NCI-H748 treated with DMSO at 0.1 percent for 48 hours (cell line): ENCODE results near the gene NACC1.
A peak's percentile ranks its signal among the peaks of the same experiment; 100 is the strongest.
"Not testable (repeated sequence)": the region's sequence is repeated elsewhere in the genome, so short reads cannot be mapped to it uniquely, and the experiment has no call there.

Experiments used
- DNase-seq: peaks from one replicate; lab custom pipeline; 2025; lab: John Stamatoyannopoulos, UW

Gene NACC1

GRCh38 chr19:13164343-13165161 is 46.5 kb downstream of the NACC1 start:
- DNase-seq: peak; percentile 29

DNA sequence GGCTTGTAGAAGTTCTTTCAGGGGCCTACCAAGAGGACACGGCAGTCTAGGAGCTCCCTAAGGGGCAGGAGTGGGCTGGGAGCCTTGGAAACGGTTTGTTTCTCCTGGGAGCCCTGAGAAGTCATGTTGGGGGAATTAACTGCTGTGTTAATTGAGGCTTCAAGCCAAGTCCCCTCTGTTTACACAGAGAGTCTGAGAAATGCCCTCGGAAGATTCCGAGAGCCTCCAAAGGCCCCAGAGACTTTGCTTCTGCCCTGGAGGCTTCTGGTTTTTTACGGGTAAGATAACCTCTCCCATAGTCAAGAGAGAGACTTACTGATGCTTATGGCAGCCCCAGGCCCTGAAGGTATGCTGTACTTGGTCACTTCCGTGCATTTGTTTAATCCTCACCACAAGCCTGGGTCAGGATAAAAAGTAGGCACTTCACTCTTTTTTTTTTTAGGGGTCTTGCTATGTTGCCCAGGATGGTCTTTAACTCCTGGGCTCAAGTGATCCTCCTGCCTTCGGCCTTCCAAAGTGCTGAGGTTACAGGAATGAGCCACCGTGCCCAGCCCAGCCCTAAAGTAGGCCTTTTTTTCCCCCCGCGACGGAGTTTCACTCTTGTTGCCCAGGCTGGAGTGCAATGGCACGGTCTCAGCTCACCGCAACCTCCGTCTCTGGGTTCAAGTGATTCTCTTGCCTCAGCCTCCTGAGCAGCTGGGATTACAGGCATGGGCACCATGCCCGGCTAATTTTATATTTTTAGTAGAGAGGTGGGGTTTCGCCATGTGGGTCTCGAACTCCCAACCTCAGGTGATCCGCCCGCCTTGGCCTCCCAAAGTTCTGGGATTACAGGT is 47.3 kb downstream of the NACC1 start:
- DNase-seq: no peak

GRCh38 chr19:13166151-13166550 is 48.1 kb downstream of the NACC1 start:
- not testable (repeated sequence) for DNase-seq

- DNase-seq: no peak
Measured at GRCh38 chr19:13169769-13170168, 51.7 kb downstream of the NACC1 start.

DNA sequence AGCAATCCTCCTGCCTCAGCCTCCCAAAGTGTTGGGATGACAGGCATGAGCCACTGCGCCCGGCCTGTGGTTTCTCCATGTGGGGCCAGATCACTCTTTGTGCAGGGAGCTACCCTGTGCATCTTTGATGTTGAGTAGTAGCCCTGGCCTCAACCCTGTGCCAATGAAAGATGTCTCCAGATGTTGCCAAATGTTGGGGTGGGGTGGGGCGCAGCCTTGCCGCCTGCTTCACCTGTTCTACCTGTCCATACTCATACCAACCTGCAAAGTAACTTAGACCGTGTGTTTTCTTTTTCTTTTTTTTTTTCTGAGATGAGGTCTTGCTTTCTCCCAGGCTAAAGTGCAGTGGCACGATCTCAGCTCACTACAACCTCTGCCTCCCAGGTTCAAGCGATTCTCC is 53.1 kb downstream of the NACC1 start:
- no peak for DNase-seq

GRCh38 chr19:13172346-13173138 is 54.5 kb downstream of the NACC1 start:
- DNase-seq: no peak

DNA sequence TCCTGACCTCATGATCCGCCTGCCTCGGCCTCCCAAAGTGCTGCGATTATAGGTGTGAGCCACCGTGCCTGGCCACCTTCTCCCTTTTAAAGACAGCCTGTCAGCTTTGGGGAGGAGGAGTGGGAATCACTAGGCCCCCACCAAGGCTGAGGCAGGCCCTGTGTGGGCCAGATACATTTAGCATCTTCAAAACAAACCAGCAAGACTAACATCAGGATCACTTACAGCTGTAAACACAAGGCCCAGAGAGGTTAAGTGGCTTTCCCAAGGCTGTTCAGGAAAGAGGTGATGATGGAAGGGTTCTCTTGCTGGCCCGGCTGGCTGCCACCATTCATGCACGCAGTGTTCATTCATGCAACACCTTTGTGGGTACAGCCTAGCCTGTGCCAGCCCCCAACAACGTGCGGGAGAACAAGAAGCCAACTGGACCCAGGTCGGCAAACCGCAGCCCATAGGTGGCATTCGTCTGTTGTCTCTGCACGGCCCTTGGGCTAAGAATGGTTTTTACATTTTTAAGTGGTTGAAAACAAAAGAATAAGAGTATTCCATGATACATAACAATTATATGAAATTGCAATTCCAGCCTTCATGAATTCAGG is 55.2 kb downstream of the NACC1 start:
- no peak for DNase-seq

GRCh38 chr19:13176345-13176744 is 58.3 kb downstream of the NACC1 start:
- DNase-seq: no peak

- not testable (repeated sequence) for DNase-seq
Measured at GRCh38 chr19:13177584-13177983, 59.5 kb downstream of the NACC1 start.

GRCh38 chr19:13178291-13178690 is 60.2 kb downstream of the NACC1 start:
- not testable (repeated sequence) for DNase-seq

DNA sequence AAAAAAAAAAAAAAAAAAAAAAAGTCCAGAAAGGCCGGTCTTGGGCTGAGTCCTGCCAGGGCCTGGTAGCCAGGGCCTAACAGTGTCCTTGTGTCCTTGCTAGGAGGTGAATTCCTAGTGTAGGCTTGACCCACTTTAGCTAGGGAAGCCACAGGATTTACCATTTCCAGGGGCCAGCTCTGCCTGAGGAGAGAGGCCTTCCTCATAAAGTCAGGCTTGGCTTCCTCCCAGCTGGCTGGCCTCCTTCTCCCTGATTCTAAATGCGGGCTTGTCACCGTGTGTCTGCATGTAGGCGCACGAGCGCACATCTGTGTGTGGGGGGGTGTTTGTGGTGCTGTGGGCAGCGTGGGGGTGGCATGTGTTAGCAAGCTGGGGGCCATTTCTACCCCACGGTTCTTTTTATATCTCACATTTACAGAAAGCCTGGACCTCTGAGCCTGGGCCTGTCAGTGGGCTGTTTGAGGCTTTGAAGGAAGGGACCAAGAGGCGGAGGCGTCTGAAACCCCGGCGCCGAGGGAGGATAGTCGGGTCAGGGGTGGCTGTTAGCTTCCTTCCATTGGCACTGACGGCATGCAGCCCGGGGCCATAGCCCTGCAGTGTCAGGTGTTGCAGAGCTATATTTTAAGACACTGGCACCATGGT is 63.8 kb downstream of the NACC1 start:
- no peak for DNase-seq

DNA sequence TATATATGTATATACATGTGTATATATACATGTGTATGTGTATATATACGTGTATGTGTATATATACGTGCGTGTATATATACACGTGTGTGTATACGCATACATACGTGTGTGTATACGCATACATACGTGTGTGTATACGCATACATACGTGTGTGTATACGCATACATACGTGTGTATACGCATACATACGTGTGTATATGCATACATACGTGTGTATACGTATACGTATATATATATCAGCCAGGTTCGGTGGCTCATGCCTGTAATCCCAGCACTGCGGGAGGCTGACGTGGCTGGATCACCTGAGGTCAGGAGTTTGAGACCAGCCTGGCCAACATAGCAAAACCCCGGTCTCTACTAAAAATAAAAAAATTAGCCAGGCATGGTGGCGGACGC is 66.9 kb downstream of the NACC1 start:
- not testable (repeated sequence) for DNase-seq

GRCh38 chr19:13185763-13186657 is 67.9 kb downstream of the NACC1 start:
- DNase-seq: not testable (repeated sequence)

DNA sequence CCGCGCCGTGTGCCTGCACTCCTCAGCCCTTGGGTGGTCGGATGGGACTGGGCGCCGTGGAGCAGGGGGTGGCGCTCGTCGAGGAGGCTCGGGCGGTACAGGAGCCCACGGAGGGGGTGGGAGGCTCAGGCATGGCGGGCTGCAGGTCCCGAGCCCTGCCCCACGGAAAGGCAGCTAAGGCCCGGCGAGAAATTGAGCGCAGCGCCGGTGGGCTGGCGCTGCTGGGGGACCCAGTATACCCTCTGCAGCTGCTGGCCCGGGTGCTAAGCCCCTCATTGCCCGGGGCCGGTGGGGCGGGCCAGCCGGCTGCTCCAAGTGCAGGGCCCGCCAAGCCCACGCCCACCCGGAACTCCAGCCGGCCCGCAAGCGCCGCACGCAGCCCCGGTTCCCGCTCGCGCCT is 68.6 kb downstream of the NACC1 start:
- not testable (repeated sequence) for DNase-seq

- no peak for DNase-seq
Measured at GRCh38 chr19:13187419-13187818, 69.4 kb downstream of the NACC1 start.

- DNase-seq: no peak
Measured at GRCh38 chr19:13189600-13189999, 71.5 kb downstream of the NACC1 start.
